Activated CD4-positive, CD25-positive, alpha-beta regulatory T cell (primary cell): ENCODE data around the gene PARVB.

Experiments
- DNase-seq, 4 experiments: peaks; one replicate each; lab custom pipeline; 2025; lab: John Stamatoyannopoulos, UW

Gene PARVB

GRCh38 chr22:44089717-44090570 is 65.8 kb downstream of the PARVB start:
- DNase-seq: no peak

GRCh38 chr22:44090571-44090905 is 66.4 kb downstream of the PARVB start:
- DNase-seq: no peak

- no peak for DNase-seq
Observed at GRCh38 chr22:44091021-44091721, 67.1 kb downstream of the PARVB start.

GRCh38 chr22:44091751-44092150 is 67.6 kb downstream of the PARVB start:
- no peak for DNase-seq

GRCh38 chr22:44092636-44093220 is 68.6 kb downstream of the PARVB start:
- no peak for DNase-seq

GRCh38 chr22:44093791-44094190 is 69.7 kb downstream of the PARVB start:
- DNase-seq: no peak

- DNase-seq: no peak
Observed at GRCh38 chr22:44094751-44095302, 70.7 kb downstream of the PARVB start.

GRCh38 chr22:44096736-44097135 is 72.6 kb downstream of the PARVB start:
- no peak for DNase-seq

- DNase-seq: no peak
Observed at GRCh38 chr22:44097263-44098020, 73.3 kb downstream of the PARVB start.

GRCh38 chr22:44098021-44098739 is 74.1 kb downstream of the PARVB start:
- DNase-seq: no peak

GRCh38 chr22:44098966-44099530 is 74.9 kb downstream of the PARVB start:
- DNase-seq: no peak

GRCh38 chr22:44099696-44100095 is 75.6 kb downstream of the PARVB start:
- DNase-seq: no peak

- DNase-seq: no peak
Observed at GRCh38 chr22:44100411-44100810, 76.3 kb downstream of the PARVB start.

GRCh38 chr22:44102121-44102520 is 78.0 kb downstream of the PARVB start:
- DNase-seq: no peak

GRCh38 chr22:44102856-44103255 is 78.8 kb downstream of the PARVB start:
- no peak for DNase-seq

- no peak for DNase-seq
Observed at GRCh38 chr22:44103735-44104480, 79.8 kb downstream of the PARVB start.

- no peak for DNase-seq
Observed at GRCh38 chr22:44107340-44107739, 83.2 kb downstream of the PARVB start.

GRCh38 chr22:44108076-44108475 is 84.0 kb downstream of the PARVB start:
- no peak for DNase-seq

GRCh38 chr22:44108806-44109385 is 84.8 kb downstream of the PARVB start:
- DNase-seq: no peak

- DNase-seq: no peak
Observed at GRCh38 chr22:44109416-44109815, 85.3 kb downstream of the PARVB start.
